Peyer's patch (tissue), 4 donors: ENCODE results near the gene PHF11. TPM values are rescaled to one million over a fixed set of nuclear protein-coding genes. Genes with fewer than 3 reads are reported as not detected.
A peak's percentile ranks its signal among the peaks of the same experiment; 100 is the strongest.

Experiments
- DNase-seq, 3 donors: peaks; one replicate each; pipeline ENCODE4 v3.0.0-alpha.2; 2017 to 2019
- H3K27ac ChIP-seq, 4 donors: fragments of 200-600 bp; sonication (generic); one replicate each; pipeline ENCODE4 v1.5.1; 2016 to 2019
- H3K27me3 ChIP-seq, 2 donors: fragments of 200-600 bp; sonication (generic); one replicate each; pipeline ENCODE4 v1.5.1; 2019
- H3K36me3 ChIP-seq, 3 donors: fragments of 200-600 bp; sonication (generic); one replicate each; pipeline ENCODE4 v1.5.1; 2016 to 2019
- H3K4me1 ChIP-seq, 4 donors: fragments of 200-600 bp; sonication (generic); one replicate each; pipeline ENCODE4 v1.5.1; 2016 to 2019
- H3K4me3 ChIP-seq, 4 donors: fragments of 200-600 bp; sonication (generic); 1 replicate in 3 of 4; 2 replicates in 1 of 4; pipeline ENCODE4 v1.5.1; 2016 to 2019; ENCODE audit warnings: mild to moderate bottlenecking in 1 of 4
- H3K9me3 ChIP-seq, 4 donors: fragments of 200-600 bp; sonication (generic); one replicate each; pipeline ENCODE4 v1.5.1; 2016 to 2019; ENCODE audit warnings: mild to moderate bottlenecking in 1 of 4
- CTCF ChIP-seq, 6 experiments: fragments of 450-650 bp in 4 of 6; fragments of 200-600 bp in 2 of 6; sonication (generic) in 1 of 6; IDR thresholded peaks; one replicate each; pipeline ENCODE4 v1.5.1; 2017 to 2019; ENCODE audit warnings: antibody characterized with exemption in 6 of 6, mild to moderate bottlenecking in 3 of 6, moderate library complexity in 1 of 6
- POLR2A ChIP-seq, 2 donors: fragments of 450-650 bp; IDR thresholded peaks; one replicate each; pipeline ENCODE4 v1.5.1; 2017; ENCODE audit warnings: antibody characterized with exemption in 2 of 2, mild to moderate bottlenecking in 2 of 2, moderate library complexity in 2 of 2
- total RNA-seq, 4 donors: library from RNA; depleted of rRNA; stranded (reverse); fragments of >200 nt; gene quantifications; one replicate each; pipeline ENCODE4 v1.1.0, GENCODE V29; 2016

PHF11 gene
- total RNA-seq, 4 donors from 2014 or later: 26.1 to 61.9 (median 57.4) TPM

- TF ChIP-seq CTCF (IDR thresholded peaks at IDR 0.05) (no peak), POLR2A (IDR thresholded peaks at IDR 0.05) (no peak)
- no peak overlapping the region for H3K4me3 ChIP-seq
- H3K36me3 ChIP-seq: peaks cover 0 to 13% (median 0%) of the 10 kb centered on the region in 3 donors
- no peak for DNase-seq
- no peaks in the 10 kb centered on the region for H3K9me3 ChIP-seq
- H3K4me1 ChIP-seq: no peaks in the 10 kb centered on the region
- no peak overlapping the region for H3K27ac ChIP-seq
- H3K27me3 ChIP-seq: no peaks in the 10 kb centered on the region
Observed at GRCh38 chr13:49533011-49533410, 37.3 kb downstream of the PHF11 start.

GRCh38 chr13:49533591-49534269 lies 38.0 kb downstream of the PHF11 start:
- no peak overlapping the region for H3K4me3 ChIP-seq
- no peaks in the 10 kb centered on the region for H3K4me1 ChIP-seq
- peaks cover 0 to 6% (median 0%) of the 10 kb centered on the region in 3 donors for H3K36me3 ChIP-seq
- H3K27ac ChIP-seq: peak overlapping the region in 1 of 4 donors; percentile 26
- no peaks in the 10 kb centered on the region for H3K9me3 ChIP-seq
- DNase-seq: no peak
- H3K27me3 ChIP-seq: no peaks in the 10 kb centered on the region
- no peak for TF ChIP-seq POLR2A (IDR thresholded peaks at IDR 0.05)
- TF ChIP-seq CTCF (IDR thresholded peaks at IDR 0.05): no peak

GRCh38 chr13:49536144-49536873 lies 40.6 kb downstream of the PHF11 start:
- no peak overlapping the region for H3K4me3 ChIP-seq
- peaks cover 0 to 22% (median 0%) of the 10 kb centered on the region in 3 donors for H3K36me3 ChIP-seq
- no peaks in the 10 kb centered on the region for H3K27me3 ChIP-seq
- H3K9me3 ChIP-seq: no peaks in the 10 kb centered on the region
- H3K4me1 ChIP-seq: no peaks in the 10 kb centered on the region
- H3K27ac ChIP-seq: no peak overlapping the region
- no peak for DNase-seq
- TF ChIP-seq CTCF (IDR thresholded peaks at IDR 0.05): no peak
- TF ChIP-seq POLR2A (IDR thresholded peaks at IDR 0.05): no peak

- no peaks in the 10 kb centered on the region for H3K9me3 ChIP-seq
- H3K36me3 ChIP-seq: peaks cover 0 to 25% (median 0%) of the 10 kb centered on the region in 3 donors
- no peak overlapping the region for H3K4me3 ChIP-seq
- TF ChIP-seq POLR2A (IDR thresholded peaks at IDR 0.05) (no peak), CTCF (IDR thresholded peaks at IDR 0.05) (no peak)
- no peaks in the 10 kb centered on the region for H3K27me3 ChIP-seq
- no peak for DNase-seq
- H3K4me1 ChIP-seq: no peaks in the 10 kb centered on the region
- no peak overlapping the region for H3K27ac ChIP-seq
Observed at GRCh38 chr13:49538404-49538803, 42.7 kb downstream of the PHF11 start.

- no peak overlapping the region for H3K27ac ChIP-seq
- H3K27me3 ChIP-seq: no peaks in the 10 kb centered on the region
- no peaks in the 10 kb centered on the region for H3K9me3 ChIP-seq
- peaks cover 0 to 19% (median 0%) of the 10 kb centered on the region in 3 donors for H3K36me3 ChIP-seq
- H3K4me1 ChIP-seq: no peaks in the 10 kb centered on the region
- no peak overlapping the region for H3K4me3 ChIP-seq
- DNase-seq: no peak
- TF ChIP-seq CTCF (IDR thresholded peaks at IDR 0.05): no peak
- TF ChIP-seq POLR2A (IDR thresholded peaks at IDR 0.05): no peak
Observed at GRCh38 chr13:49539313-49539712, 43.6 kb downstream of the PHF11 start.
